C1 segment of cervical spinal cord (tissue), 14 donors: ENCODE measurements around the gene MRPL20.
"Not testable (repeated sequence)": the region's sequence is repeated elsewhere in the genome, so short reads cannot be mapped to it uniquely, and the experiment has no call there.

Experiments
- DNase-seq, 14 donors: peaks; one replicate each; lab custom pipeline; 2025; lab: John Stamatoyannopoulos, UW

MRPL20 gene

DNA sequence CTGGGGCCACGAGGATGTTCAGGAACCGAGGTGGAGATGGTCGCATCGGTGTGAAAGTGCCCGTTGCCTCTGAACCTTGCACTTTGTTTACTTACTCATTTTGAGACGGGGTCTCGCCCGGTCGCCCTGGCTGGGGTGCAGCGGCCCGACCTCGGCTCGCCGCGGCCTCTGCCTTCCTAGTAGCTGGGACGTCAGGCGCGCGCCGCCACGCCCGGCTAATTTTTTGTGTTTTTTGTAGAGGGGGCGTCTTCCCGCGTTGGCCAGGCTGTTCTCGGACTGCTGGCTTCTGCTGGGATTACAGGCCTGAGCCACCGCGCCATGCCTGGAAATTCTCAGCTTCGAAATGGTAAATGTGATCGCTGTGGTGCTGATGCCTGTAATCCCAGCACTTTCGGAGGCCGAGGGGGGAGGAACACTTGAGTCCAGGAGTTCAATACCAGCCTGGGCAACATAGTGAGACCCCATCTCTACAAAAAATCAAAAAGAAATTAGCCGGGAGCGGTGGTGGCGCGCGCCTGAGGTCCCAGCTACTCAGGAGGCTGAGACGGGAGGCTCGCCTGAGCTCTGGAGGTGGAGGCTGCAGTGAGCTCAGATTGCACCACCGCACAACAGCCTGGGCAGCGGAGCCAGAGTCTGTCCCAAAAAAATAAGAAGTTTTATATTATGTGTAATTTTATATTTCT lies 684 bp upstream of the MRPL20 start:
- DNase-seq, result no peak

DNA sequence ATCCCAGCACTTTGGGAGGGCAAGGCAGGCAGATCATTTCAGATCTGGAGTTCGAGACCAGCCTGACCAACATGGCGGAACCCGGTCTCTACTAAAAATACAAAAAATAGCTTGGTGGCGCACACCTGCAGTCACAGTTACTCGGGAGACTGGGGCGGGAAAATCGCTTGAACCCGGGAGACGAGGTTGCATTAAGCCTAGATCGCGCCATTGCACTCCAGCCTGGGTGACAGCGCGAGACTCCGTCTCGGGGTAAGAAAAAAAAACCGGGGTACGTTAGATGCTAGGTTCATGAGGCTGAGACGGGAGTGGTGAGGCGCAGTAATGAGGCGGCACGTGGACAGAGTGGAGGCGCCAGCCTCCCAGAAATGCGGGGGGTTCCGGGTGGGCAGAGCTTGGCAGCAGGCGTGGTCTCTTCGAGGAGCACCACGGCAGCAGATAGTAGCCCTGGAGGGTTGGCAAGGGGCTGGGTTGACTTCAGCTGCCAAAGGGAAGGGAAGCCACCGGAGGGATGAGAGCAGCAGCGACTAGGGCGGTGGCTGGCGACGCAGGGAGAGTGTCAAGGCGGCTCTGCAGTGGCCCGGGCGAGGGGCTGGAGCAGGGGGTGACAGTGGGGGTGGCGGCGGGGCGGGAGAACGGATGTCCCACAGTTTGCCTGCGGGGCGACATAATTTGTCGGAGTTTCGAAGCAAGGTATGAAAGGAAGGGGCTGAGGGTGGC lies 832 bp downstream of the MRPL20 start:
- no peak for DNase-seq

DNA sequence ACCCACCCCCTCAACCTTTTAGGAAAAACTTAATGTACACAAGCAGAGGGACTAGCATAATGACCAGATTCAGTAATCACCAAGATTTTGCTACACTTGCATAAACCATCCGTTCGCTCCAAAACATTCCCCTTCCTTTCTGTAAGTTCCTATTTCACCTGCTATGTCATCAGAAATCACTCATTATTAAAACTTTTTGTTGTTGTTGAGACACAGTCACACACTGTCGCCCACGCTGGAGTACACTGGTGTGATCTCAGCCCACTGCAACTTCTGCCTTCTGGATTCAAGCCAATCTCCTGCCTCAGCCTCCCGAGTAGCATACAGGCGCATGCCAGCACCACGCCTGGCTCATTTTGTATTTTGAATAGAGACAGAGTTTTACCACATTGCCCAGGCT lies 3.4 kb downstream of the MRPL20 start:
- no peak for DNase-seq

DNA sequence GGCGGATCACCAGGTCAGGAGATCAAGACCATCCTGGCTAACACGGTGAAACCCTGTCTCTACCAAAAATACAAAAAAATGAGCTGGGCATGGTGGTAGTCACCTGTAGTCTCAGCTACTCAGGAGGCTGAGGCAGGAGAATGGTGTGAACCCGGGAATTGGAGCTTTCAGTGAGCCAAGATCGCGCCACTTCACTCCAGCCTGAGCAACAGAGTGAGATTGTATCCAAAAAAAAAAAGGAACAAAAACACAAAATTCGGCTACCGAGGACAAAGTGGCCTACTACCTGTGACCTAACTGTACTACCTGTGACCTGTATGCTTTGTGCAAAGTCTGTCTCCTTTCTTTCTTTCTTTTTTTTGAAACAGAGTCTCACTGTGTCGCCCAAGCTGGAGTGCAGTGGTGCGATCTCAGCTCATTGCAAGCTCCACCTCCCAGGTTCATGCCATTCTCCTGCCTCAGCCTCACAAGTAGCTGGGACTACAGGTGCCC lies 4.1 kb downstream of the MRPL20 start:
- DNase-seq, result not testable (repeated sequence)

DNA sequence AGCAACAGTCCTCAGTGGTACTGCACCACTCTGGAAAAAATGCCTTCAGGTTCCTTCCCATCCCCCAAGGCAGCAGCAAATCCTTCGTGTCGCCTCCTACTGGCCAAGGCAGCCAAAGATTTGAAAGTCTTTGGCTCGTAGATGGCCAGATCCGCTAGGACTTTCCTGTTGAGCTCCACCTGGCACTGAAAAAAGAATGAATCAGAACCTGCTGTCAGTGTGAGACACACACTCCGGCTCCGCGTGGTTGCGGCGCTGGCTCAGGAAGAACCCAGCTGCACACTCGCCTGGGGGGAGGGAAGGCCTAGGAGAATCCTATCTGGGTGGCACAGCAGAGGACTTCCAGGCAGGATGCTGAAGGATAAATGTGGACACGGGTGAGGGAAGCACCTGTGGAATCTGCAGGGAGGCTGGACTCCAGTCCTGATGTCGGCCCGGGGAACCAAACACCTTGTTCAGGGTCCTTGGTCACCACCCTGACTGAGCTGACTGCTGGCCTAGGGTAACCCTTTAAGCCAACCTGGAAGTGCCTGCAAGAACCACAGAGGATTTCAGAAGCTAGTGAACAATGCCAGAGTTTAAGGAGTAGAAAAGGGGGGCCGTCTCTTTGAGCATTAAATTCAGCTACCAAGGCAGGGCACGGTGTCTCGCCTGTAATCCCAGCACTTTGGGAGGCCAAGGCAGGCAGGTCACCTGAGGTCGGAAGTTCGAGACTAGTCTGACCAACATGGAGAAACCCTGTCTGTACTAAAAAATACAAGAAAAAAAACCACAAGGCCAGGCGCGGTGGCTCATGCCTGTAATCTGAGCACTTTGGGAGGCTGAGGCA lies 4.8 kb downstream of the MRPL20 start:
- DNase-seq, result no peak

DNA sequence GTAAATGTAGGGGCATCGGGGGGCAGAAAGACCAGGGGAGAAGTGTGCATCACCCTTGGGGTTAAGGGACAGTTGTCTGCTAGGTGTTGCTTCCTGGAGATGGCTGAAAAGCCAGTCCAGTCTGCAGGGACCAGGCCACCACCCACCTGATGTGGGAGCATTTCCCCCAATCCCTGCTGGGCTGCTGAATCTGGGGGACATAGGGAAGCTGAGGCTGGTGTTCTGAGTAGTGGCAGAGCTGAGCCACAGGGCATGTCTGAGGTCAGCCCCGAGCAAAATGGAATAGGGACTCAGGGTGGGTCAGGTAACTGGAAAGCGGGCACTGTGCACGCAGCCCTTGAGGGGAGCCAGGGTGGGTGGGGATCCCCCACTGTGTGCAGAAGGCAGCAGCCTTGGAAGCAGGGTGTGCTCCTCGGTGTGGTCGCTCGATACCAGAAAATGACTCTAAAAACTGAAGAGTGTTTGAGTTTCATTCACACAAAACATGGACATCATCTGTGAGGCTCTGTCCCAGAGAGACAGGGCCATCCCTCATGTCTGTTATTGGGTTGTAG lies 5.6 kb downstream of the MRPL20 start:
- no peak for DNase-seq

DNA sequence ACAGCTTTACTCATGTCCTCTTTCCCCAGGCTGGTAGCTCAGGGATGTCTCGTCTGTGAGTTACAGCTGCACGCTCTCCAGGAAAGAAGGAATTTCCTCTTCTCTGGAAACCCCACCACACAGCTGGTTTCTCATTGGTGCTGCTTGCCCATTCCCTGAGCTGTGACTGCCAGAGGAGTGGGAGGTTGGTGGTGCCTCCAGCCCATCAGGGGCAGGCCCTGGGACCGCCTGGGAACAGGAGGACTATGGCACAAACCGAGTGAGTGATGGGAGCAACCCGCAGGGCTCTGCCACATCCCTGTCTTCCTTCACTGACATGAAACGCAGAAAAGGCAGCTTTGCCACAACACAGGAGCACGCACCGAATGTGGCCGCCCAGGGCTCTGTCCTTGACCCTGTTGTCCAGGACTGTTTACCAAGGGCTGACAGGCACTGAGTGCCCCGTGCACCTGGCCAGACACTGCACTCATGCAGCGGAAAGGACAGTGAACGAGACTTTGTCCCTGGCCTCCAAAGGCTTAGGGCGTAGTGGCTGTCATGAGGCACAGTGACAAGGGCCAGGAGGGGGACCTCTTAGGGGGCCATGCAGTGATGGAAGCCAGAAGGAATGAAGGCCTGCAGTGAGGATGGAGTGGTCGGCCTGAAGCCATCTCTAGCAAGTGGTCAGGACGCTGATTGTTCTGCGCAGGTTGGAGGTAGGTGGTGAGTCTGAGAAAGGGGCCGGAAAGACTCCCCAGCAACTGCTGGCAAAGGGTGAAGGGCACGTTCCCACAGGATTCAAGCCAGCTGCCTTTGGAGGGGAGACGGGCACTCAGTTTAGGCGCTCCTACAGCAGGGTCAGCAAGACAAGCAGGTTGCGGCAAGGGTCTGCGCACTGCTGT lies 6.3 kb downstream of the MRPL20 start:
- DNase-seq, result no peak

DNA sequence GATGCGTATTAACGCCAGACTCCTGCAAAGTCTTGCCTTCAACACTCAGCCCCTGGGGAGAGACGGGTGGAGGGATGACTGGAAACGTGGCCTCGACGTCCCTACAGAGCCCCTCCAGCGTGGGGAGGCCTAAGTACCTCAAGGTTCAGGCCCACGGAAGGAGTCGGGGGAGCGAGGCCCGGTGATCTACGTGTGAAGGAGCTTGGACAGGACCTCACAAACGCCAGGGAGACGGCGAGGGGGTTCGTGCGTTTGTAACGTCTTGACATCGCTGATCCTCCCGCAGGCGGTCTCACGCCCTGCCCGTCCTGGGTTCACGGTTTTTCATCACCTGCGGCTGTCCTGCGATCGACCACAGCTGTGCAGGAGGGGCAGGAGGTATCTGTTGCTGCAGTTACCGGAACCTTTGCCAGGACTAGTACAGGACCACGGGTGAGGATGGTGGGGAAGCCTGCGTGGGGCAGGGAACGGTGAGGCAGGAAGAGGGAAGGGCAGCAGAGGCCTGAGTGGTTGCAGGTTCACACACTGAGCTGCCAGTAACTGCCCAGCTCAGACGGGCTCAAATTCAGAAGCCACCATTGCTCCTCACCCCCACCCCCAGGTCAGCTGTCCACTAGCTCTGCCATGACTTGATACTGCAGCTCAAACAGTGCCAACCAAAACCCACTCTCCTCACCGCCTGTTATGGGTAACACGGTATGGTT lies 7.1 kb downstream of the MRPL20 start:
- no peak for DNase-seq

DNA sequence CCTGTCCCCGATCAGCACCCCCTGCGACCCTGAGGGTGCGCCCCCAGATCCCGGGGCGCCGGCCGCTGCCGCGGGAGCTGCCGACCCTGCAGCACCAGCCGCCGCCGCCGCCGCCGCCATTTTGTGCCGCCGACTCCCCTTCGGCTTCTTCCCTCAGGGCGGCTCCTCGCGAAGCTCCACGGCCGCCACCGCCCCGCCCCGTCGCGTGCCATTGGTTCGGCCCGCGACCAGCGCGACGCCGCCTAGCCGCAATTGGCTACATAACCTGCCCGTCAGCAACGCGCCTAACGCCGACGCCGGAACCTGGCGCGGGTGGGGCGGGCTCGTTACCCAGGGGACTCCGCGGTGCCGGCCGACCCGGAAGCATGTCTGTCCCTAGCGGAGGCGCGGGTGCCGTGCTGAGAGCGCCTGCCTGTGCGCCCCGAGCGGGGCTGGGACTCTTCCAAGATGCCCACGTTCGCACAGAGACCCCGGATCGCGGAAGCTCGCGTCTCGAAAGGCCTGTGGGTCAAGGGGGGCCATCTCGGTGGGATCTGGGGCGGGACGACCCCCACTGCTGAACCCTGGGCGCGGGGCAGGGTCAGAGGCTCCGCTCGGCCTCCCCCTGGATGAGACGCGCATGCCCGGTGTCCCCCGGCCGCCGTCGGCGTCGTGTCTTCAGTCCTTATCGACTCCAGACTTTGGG lies 7.8 kb downstream of the MRPL20 start, which contains the start of gene CCNL2:
Gene CCNL2 (minus strand): TSS at position 149 of the 685 bp plus-strand sequence. CDS start 29 bp downstream, at position 120.
- DNase-seq, result peak; percentile 58 to 99 (median 95)

DNA sequence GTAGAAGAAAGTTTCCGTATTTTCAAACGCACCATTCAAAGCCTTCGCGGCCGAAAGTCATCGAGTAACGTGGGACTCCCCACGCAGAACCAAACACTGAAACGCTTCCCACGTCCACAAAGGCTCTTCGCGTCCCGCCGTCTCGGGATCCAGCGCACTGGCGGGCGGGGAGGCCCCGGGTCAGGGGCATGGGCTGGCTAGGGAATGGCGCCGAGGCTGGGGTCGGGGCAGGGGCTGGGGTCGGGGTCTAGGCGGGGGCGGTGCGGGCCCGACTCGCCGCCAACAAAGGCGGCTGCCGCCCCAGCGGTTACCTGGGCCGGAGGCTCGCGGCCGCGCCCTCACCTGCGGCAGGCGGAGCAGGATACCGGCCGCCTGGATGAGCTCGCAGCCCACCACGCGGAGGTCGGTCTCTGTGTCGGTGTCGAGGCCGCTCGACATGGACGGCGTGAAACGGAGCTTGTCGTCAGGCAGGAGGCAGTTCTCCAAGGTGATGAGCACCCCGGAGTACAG lies 8.4 kb downstream of the MRPL20 start:
- DNase-seq, result no peak

DNA sequence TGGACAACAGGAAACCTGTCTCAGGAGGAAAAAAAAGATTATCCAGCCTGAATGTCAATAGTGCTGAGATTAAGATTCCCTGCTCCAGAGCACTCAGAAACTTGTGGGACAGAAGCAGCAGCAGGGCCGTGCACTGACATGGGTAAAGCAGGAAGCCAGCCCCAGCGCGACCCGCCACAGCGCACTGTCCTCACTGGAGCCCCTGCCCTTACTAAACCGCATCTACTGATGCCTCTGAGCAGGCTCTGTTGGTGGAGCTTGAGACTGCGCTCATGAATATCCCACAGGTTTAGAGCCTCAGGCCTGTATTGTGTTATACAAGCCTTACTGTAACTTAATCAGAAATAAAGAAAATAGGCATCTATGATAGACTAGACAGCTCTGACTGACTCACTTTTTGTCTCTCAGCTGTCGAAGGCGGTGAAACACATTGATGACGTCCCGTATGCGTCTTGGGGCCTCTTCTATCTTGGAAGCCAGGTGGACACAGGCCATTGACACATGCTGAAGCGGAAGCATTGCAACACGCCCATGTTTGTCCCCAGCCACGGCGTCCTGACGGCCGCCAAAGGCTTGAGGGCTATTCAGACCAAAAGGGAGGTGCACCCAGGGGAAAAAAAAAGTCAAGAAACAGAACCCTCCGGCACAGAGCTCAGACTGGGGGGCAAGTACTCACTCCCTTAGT lies 9.1 kb downstream of the MRPL20 start:
- DNase-seq, result no peak

DNA sequence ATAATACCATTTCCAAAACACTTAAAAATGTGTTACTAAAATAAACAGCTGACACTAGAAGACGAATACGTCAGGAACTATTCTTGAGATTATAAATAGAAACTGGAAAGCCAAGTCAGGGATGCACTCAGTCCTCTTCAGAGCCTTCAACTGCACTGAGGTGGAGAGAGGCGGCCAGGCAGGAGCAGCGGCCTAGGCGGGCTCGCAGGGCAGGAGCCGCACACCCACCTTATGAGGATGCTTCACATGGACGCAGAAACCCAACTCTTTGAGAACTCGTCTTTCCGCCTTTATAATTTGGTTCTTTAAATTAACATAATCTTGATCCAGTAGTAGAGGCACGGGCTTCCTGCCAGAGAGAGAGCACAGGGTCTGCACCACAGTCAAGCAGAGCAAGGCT lies 11.9 kb downstream of the MRPL20 start:
- DNase-seq, result no peak

DNA sequence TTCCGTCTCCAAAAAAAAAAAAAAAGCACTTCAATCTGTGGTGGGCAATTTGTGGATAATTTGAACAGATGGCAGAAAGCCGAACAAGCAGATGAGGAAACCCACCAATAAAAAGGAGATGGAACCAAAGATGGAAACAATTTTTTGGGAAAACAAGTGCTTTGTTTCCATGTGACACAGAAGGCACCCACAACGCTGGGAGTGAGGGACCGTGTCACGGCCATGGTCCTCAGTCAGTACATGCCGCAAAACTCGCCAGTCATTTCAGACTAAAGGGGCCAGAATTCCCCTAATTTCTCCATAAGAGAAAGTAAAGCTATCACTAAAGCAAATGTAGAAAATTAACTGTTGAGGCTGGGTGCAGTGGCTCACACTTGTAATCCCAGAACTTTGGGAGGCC lies 13.0 kb downstream of the MRPL20 start:
- DNase-seq, result no peak

DNA sequence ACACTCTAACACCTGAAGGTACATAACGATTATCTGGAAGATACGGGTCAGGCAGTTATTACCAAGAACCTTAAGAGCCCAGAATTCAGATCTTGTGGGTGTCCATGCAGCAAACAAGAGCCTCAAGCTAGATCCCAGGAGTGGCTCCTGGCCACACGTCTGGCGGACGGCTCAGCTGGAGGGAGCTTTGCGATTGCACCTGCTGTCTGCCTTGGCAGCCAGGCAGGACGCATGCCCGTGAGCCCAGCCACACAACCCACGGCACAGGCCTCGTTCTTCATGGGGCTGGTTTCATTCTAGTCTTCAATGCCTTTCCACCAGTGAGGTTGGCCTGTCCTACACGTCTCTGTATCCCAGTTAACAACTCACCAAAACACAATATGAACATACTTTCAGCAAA lies 13.7 kb downstream of the MRPL20 start:
- no peak for DNase-seq

DNA sequence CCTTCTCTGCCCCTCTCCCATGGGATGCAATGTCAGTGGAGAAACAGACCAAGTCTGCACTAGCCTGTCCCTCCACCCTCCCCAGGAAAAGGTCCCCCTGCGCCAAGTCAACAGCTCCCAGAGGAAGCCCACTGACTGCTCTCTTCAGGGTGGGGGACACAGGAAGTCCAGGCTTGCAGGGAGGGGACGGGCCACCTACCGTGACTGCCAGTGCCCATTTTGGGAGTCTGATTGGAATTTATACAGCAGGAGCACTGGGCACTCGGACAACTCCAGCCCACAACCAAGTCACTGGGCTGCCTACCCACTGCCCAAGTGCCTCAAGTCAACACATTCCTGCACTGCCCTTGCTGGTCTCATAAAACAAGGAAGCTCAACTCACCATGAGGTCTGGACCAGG lies 14.1 kb downstream of the MRPL20 start:
- no peak for DNase-seq

DNA sequence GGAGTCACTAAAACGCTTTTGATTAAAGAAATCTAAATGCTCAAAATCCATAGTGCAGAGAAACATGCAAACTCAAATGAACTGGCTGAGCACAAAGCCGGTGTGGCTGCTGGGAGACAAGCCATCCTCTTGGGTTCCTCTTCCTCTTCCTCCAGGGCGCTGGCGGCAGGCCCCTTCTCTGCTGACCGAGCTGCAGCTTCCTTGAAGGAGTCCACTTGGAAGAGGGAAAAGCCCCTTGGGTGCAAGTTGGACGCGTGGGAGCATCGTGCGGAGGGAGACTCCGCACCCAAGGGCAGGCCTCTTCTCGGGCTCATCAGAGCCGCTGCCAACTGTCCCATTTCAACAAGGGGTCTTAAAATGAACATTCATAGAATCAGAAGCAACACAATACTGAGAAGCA lies 15.9 kb downstream of the MRPL20 start:
- DNase-seq, result no peak

DNA sequence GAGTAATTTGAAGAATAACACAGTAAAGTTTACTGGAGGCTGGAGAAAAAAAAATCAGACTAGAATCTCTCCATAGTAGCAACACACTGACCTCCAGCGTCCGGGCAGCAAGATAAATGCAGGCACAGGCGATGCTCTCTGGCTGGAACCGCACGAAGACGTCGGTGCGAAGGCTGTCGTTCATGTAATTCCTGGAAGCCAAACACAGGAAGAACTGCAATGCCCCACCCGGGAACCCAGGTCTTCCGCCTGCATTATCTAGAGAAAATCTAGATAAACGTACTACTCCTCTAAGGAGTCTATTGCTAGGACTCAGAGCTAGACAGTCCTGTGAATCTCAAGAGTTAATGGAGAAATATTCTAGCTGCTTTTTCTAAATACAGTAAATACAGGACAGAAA lies 16.4 kb downstream of the MRPL20 start:
- no peak for DNase-seq

DNA sequence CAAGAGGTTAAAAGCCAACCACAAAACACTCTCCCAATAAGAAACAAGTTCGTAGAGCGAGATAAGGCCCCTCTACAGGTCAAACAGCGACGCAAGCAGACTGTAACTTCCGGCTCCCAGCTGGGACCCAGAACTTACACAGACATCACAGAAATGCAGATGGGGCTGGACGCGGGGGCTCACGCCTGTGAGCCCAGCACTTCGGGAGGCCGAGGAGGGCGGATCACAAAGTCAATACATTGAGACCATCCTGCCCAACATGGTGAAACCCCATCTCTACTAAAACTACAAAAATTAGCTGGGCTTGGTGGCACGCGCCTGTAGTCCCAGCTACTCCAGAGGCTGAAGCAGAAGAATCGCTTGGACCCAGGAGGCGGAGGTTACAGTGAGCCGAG lies 19.0 kb downstream of the MRPL20 start:
- no peak for DNase-seq
